ENCODE measurements around the gene EGLN1.

Gene EGLN1

DNA sequence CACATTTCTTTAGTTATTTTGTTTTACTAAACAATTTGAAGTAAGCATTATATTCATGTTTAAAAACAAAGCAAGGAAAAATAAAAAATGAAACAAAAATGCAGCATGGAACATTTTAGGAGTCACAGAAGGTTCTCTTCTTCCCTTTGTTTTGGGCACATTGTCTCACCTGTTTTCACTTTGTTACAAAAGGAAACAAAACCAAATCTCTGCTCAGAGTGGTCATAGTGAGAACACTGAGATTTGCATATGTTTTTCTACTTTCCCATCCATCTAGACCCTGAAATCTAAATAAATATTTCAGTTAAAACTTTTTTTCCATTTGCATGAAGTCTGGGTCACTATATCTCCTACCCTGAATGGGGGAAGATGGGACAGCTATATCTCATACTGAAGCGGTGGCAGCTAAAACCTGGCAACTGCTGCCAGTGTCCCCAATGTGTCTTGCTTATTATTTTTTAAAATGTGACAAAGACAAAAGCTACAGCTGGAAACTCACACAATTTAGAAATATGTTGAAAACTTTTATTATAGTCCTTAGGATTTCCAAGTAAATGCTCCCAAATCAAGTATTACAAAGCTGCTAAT lies 87.9 kb downstream of the EGLN1 start:
- ATAC-seq (replicated peaks) = no peak
- peaks cover 25 to 45% of the 10 kb centered on the region in 2 donors for H3K36me3 Mint-ChIP-seq
- H3K4me1 Mint-ChIP-seq = peaks cover 26 to 56% of the 10 kb centered on the region in 2 donors
- no peak overlapping the region for H3K27ac Mint-ChIP-seq
- H3K4me3 Mint-ChIP-seq = peak overlapping the region in 1 of 2 donors; percentile 62
- no peaks in the 10 kb centered on the region for H3K9me3 Mint-ChIP-seq
- DNase-seq = no peak
- H3K27me3 Mint-ChIP-seq = no peaks in the 10 kb centered on the region

DNA sequence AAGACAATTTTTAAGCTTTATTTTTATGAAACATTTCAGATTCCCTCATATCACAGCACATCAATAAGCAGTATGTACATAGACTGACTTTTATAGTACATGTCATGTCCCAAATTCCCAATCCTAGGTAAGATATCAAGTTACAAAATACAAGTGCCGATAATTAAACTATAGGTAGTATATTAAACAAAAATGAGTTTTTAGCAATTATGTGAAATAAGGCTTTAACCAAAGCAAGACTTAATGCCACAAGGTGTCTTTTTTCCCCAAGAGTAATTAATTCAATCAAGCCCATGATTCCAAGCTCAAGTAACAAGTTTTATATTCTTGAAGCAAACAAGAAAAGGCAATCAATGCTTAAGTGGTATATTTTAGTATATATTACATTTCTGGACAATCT lies 89.3 kb downstream of the EGLN1 start:
- Mint-ChIP-seq H3K4me3 (no peak overlapping the region), H3K27me3 (no peaks in the 10 kb centered on the region), H3K4me1 (peaks cover 27 to 54% of the 10 kb centered on the region in 2 donors), H3K36me3 (peaks cover 25 to 40% of the 10 kb centered on the region in 2 donors), H3K27ac (no peak overlapping the region), H3K9me3 (no peaks in the 10 kb centered on the region)
- no peak for DNase-seq
- ATAC-seq (replicated peaks) = no peak

DNA sequence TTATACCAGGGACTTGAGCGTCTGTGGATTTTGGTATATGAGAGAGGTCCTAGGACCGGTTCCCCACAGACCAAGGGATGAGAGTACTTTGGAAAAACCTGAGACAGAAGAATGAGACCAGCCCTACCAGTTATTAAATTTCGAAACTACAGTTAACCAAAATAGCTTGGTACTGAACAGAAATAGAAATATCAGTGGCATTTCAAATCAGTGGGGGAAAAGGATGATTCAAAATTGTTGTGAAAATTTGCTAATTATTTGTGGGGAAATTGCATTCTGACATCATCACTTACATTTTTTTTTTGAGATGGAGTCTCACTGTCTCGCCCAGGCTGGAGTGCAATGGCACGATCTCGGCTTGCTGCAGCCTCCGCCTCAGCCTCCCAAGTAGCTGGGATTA lies 92.6 kb downstream of the EGLN1 start:
- no peaks in the 10 kb centered on the region for H3K9me3 Mint-ChIP-seq
- DNase-seq (no peak), ATAC-seq (replicated peaks) (no peak)
- H3K4me3 Mint-ChIP-seq = no peak overlapping the region
- H3K27me3 Mint-ChIP-seq = no peaks in the 10 kb centered on the region
- H3K27ac Mint-ChIP-seq = no peak overlapping the region
- peaks cover 13 to 22% of the 10 kb centered on the region in 2 donors for H3K36me3 Mint-ChIP-seq
- peaks cover 11 to 30% of the 10 kb centered on the region in 2 donors for H3K4me1 Mint-ChIP-seq

DNA sequence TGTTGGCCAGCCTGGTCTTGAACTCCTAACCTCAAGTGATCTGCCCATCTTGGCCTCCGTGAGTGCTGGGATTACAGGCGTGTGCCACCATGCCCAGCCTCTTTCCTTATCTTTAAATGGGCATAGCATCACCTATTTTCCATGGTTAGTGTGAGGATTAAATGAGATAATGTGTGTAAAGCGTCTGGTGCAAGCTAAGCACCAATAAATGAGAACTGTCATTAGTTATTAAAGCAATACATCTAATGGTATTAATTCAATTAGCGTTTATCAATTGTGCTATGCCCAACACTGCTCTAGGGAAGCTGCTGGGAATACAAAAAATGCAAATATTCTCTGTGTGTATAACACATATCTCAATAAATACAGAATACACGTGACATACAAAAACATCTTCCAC lies 94.5 kb downstream of the EGLN1 start:
- Mint-ChIP-seq H3K4me3 (no peak overlapping the region), H3K4me1 (peaks cover 8 to 30% of the 10 kb centered on the region in 2 donors), H3K27me3 (no peaks in the 10 kb centered on the region)

DNA sequence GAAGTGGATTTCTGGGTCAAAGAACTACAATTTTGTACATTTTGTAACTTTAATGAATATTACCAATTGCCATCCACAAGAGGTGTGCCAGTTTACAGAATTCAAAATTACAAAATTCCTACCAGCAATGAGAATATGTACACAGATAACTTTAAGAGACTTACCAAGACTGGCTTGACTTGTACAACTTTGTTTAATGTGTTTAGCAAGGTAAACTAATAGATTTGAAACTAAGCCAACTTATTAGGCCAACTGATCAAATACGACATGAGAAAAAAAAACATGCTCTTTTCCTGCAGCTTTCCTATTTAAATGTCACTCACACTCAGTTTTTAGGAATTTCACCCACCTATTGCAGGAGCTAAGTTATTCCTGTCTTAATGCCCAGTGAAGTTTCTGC lies 95.8 kb downstream of the EGLN1 start:
- Mint-ChIP-seq H3K4me1 (peaks cover 8 to 23% of the 10 kb centered on the region in 2 donors), H3K36me3 (peaks cover 4 to 12% of the 10 kb centered on the region in 2 donors), H3K4me3 (no peak overlapping the region), H3K27ac (no peak overlapping the region), H3K9me3 (no peaks in the 10 kb centered on the region), H3K27me3 (no peaks in the 10 kb centered on the region)
- ATAC-seq (replicated peaks) (no peak), DNase-seq (no peak)

More for the DNA sequence above, 94.5 kb downstream of the EGLN1 start:
- Mint-ChIP-seq H3K36me3 (peaks cover 13 to 19% of the 10 kb centered on the region in 2 donors), H3K27ac (no peak overlapping the region), H3K9me3 (no peaks in the 10 kb centered on the region)
- no peak for ATAC-seq (replicated peaks)
- no peak for DNase-seq

DNA sequence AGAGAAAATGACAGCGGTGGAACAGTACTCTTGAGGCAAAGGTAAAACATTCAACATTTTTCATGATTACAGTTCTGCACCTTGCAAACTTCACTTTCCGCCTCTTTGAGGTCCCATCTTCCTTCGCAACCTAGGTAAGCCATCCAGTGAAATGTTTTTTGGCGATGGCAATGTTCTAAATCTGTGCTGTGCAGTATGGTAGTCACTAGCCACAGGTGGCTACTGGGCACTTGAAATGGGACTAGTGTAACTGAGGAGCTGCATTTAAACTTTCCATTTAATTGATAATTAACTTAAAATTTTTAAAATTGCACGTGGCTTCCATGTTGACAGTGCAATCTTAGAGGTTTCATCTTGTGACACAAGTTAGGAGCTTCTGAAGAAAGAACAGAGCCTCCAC lies 97.4 kb downstream of the EGLN1 start:
- Mint-ChIP-seq H3K4me1 (peaks cover 7 to 9% of the 10 kb centered on the region in 2 donors), H3K4me3 (no peak overlapping the region), H3K9me3 (no peaks in the 10 kb centered on the region), H3K27me3 (no peaks in the 10 kb centered on the region), H3K36me3 (peaks cover 3 to 7% of the 10 kb centered on the region in 2 donors), H3K27ac (no peak overlapping the region)
- no peak for DNase-seq
- no peak for ATAC-seq (replicated peaks)

DNA sequence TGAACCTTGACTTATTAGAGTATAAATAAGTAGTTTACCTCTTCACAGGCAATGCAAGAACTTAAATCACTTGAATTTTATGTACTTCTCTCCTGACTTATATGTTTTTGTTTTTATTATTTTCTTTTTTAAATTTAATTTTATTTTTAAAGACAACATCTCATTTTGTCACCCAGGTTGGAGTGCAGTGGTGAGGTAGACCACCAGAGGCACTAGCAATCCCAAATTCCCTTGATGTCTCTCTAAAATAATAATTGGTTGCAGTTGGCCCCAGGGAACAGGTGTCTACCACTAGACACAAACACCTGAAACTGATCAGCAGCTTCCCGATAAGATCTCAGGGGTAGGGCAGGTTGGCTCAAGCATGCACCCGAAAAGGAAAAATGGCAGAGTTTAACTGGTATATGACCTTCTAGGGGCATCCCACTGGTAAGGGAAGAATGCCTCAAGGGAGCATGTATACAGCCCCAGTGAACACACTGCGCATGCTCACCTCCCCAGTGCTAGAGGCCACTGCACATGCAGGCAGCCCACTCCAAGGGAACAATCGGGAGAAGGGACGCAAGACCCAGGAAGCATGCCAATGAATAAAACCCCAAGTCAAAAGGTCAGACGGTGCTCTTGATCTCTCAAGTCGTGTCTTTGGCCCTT lies 99.1 kb downstream of the EGLN1 start:
- ATAC-seq (replicated peaks) (no peak), DNase-seq (no peak)
- no peaks in the 10 kb centered on the region for H3K9me3 Mint-ChIP-seq
- H3K27ac Mint-ChIP-seq = no peak overlapping the region
- H3K4me1 Mint-ChIP-seq = no peaks in the 10 kb centered on the region
- H3K27me3 Mint-ChIP-seq = no peaks in the 10 kb centered on the region
- H3K4me3 Mint-ChIP-seq = no peak overlapping the region
- H3K36me3 Mint-ChIP-seq = peaks cover 0 to 3% of the 10 kb centered on the region in 2 donors

DNA sequence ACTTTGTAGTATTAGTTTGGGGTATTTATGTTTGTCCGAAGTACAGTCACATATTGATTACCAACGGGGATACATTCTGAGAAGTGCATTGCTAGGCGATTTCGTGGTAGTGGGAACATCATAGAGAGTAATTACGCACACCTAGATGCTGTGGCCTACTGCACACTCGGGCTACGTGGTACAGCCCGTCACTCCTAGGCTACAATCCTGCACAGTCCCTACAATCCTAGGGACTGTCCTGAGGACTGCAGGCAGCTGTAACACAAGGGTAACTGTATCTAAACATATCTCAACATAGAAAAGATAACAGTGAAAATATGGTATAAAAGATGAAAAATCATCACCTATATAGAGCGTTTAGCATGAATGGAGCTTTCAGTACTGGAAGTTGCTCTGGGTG lies 103.0 kb downstream of the EGLN1 start:
- no peaks in the 10 kb centered on the region for H3K9me3 Mint-ChIP-seq
- H3K36me3 Mint-ChIP-seq = peaks cover 0 to 3% of the 10 kb centered on the region in 2 donors
- ATAC-seq (replicated peaks) (no peak), DNase-seq (no peak)
- no peak overlapping the region for H3K4me3 Mint-ChIP-seq
- peaks cover 0 to 6% of the 10 kb centered on the region in 2 donors for H3K27me3 Mint-ChIP-seq
- H3K4me1 Mint-ChIP-seq = peaks cover 3 to 6% of the 10 kb centered on the region in 2 donors
- H3K27ac Mint-ChIP-seq = no peak overlapping the region

DNA sequence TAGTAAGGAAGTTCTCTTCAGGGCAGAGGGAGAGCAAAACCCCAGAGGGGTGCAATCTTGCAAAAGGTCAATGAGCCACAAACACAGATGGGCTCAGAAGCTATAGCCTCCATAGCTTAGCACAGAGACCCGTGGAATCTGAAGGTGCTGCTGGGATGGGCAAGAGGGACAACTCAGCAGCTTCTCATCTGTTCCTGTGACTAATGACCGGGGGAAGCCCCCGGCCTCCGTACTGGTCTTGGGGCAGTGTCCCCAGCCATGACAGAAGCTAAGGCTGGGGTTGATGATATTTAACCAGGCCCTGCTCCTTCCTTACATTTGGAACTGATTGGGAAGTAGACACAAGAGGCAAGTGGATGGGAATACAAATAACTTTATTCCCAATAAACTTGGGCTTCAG lies 103.5 kb downstream of the EGLN1 start:
- H3K4me3 Mint-ChIP-seq = no peak overlapping the region
- H3K4me1 Mint-ChIP-seq = peaks cover 3 to 6% of the 10 kb centered on the region in 2 donors
- H3K27me3 Mint-ChIP-seq = peaks cover 0 to 6% of the 10 kb centered on the region in 2 donors
- H3K36me3 Mint-ChIP-seq = peaks cover 0 to 3% of the 10 kb centered on the region in 2 donors
- no peak for DNase-seq
- no peak overlapping the region for H3K27ac Mint-ChIP-seq
- ATAC-seq (replicated peaks) = no peak
- no peaks in the 10 kb centered on the region for H3K9me3 Mint-ChIP-seq

DNA sequence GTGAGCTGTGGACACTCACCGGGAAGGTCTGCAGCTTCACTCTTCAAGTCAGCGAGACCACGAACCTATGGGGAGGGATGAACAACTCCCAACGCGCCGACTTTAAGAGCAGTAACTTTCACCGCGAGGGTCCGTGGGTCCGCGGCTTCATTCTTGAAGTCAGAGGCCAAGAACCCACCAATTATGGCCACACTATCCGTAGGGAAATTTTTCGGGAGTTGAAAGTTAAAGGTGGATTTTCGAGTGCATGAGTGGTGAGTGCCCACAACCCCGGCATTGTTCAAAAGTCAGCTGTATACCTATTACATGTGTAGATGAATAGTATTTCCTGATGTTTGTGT lies 104.1 kb downstream of the EGLN1 start:
- Mint-ChIP-seq H3K27ac (no peak overlapping the region), H3K4me1 (peaks cover 3 to 6% of the 10 kb centered on the region in 2 donors), H3K27me3 (peaks cover 0 to 6% of the 10 kb centered on the region in 2 donors), H3K4me3 (no peak overlapping the region), H3K36me3 (peaks cover 0 to 3% of the 10 kb centered on the region in 2 donors), H3K9me3 (no peaks in the 10 kb centered on the region)
- no peak for ATAC-seq (replicated peaks)
- DNase-seq = no peak

DNA sequence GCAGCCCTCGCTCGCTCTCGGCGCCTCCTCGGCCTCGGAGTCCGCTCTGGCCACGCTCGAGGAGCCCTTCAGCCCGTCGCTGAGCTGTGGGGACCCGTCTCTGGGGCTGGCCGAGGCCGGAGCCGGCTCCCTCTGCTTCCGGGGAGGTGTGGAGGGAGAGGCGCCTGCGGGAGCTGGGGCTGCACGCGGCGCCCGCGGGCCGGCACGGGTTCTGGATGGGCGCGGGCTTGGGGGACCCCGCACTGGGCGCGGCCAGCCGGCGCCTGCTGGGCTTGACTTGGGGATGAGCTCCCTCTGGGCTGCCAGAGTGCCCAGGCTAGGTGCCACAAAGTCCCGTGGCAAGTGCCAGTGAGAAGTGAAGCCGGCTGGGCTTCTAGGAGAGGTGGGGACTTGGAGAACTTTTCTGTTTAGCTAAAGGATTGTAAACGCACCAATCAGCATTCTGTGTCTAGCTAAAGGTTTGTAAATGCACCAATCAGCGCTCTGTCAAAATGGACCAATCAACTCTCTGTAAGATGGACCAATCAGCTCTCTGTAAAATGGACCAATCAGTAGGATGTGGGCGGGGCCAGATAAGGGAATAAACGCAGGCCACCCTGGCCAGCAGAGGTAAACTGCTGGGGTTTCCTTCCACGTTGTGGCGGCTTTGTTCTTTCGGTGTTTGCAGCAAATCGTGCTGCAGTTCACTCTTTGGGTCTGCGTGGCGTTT lies 104.6 kb downstream of the EGLN1 start:
- H3K4me3 Mint-ChIP-seq = no peak overlapping the region
- H3K27me3 Mint-ChIP-seq = peaks cover 0 to 6% of the 10 kb centered on the region in 2 donors
- peaks cover 0 to 3% of the 10 kb centered on the region in 2 donors for H3K36me3 Mint-ChIP-seq
- H3K27ac Mint-ChIP-seq = no peak overlapping the region
- ATAC-seq (replicated peaks) (no peak), DNase-seq (no peak)
- H3K9me3 Mint-ChIP-seq = no peaks in the 10 kb centered on the region
- peaks cover 3 to 6% of the 10 kb centered on the region in 2 donors for H3K4me1 Mint-ChIP-seq

DNA sequence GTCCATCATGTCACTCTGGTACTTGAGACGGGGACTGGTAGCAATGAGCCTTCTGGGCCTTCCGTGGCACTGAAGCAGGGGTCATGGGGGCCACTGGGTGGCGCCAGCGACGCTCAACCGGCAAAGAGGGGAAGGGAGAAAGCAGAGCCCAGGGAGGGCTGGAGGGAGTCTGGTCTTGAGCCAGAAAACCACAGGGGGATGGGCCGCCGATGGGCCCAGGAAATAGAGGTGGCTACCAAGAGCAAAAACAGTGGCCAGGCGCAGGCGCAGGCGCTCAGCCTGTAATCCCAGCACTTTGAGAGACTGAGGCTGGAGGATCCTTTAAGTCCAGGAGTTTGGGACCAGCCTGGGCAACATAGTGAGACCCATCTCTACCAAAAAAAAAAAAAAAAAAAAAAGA lies 106.2 kb downstream of the EGLN1 start:
- DNase-seq = peak; percentile 9
- Mint-ChIP-seq H3K27me3 (peaks cover 0 to 6% of the 10 kb centered on the region in 2 donors), H3K27ac (no peak overlapping the region), H3K9me3 (no peaks in the 10 kb centered on the region), H3K4me3 (no peak overlapping the region), H3K36me3 (peaks cover 0 to 2% of the 10 kb centered on the region in 2 donors), H3K4me1 (peaks cover 3 to 6% of the 10 kb centered on the region in 2 donors)
- ATAC-seq (replicated peaks) = peak; percentile 82 to 83

All from stimulated activated naive B cell treated with anti-CD40 and anti-IgM and Interleukin-4, amounts not matched to agents 10 μg/mL and 1 μg/mL and 100 μg/mL, for 72 hours (primary cell).